Central memory CD8-positive, alpha-beta T cell (primary cell): ENCODE measurements around the gene WNT7B.

ENCODE experiments used
- ATAC-seq: fragments of 150-1000 bp; cut with Tn5 transposase; replicated peaks from 2 replicates; pipeline ENCODE4 v1.10.0; 2022; ENCODE audit warnings: mild to moderate bottlenecking, moderate FRiP score, moderate number of reproducible peaks; ENCODE audit not compliant: poor library complexity, severe bottlenecking; ENCODE audit errors: extremely low read depth
- DNase-seq, 2 donors: peaks; one replicate each; pipeline ENCODE4 v3.0.0; 2021; ENCODE audit warnings: low spot score in 2 of 2
- H3K27ac Mint-ChIP-seq: one replicate; pipeline ENCODE4 v1.8.0; 2022; ENCODE audit warnings: low read depth, mild to moderate bottlenecking, moderate library complexity, mixed read lengths
- H3K27me3 Mint-ChIP-seq: one replicate; pipeline ENCODE4 v1.8.0; 2022; ENCODE audit warnings: mixed read lengths
- H3K36me3 Mint-ChIP-seq: one replicate; pipeline ENCODE4 v1.8.0; 2022; ENCODE audit warnings: mild to moderate bottlenecking, moderate library complexity, mixed read lengths; ENCODE audit not compliant: insufficient read depth
- H3K4me1 Mint-ChIP-seq: one replicate; pipeline ENCODE4 v1.8.0; 2022; ENCODE audit warnings: mixed read lengths
- H3K4me3 Mint-ChIP-seq: one replicate; pipeline ENCODE4 v1.8.0; 2022; ENCODE audit warnings: mild to moderate bottlenecking, moderate library complexity, mixed read lengths
- H3K9me3 Mint-ChIP-seq: one replicate; pipeline ENCODE4 v1.8.0; 2022; ENCODE audit warnings: mixed read lengths

WNT7B gene

DNA sequence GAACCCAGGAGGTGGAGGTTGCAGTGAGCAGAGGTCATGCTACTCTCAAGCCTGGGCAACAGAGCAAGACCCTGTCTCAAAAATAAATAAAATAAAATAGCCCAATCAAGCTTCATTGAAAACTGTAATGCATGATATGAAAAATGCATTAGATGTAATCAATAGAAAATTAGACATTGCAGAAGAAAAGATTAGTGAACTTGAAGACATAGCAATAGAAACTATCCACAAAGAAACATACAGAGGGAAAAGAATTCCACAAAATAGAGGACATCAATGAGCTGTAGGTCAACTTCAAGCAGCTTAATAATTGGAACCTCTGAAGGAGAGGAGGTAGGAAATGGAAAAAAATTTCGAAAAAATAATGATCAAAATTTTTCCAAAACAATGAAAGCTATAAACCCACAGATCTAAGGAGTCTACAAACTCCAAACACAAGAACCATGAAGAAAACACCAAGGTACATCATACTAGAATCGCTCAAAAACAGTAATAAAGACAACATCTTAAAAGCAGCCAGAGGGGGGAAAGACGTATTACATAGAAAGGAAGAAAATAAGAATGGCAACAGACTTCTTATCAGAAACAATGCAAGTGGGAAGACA, 104.2 kb downstream of the WNT7B start:
- ATAC-seq, result no peak
- peaks cover 6% of the 10 kb centered on the region for H3K4me1 Mint-ChIP-seq
- H3K9me3 Mint-ChIP-seq, result peaks cover 8% of the 10 kb centered on the region
- H3K27ac Mint-ChIP-seq, result no peak overlapping the region
- H3K27me3 Mint-ChIP-seq, result peaks cover 36% of the 10 kb centered on the region
- DNase-seq, result no peak
- H3K36me3 Mint-ChIP-seq, result peaks cover 2% of the 10 kb centered on the region
- no peak overlapping the region for H3K4me3 Mint-ChIP-seq

DNA sequence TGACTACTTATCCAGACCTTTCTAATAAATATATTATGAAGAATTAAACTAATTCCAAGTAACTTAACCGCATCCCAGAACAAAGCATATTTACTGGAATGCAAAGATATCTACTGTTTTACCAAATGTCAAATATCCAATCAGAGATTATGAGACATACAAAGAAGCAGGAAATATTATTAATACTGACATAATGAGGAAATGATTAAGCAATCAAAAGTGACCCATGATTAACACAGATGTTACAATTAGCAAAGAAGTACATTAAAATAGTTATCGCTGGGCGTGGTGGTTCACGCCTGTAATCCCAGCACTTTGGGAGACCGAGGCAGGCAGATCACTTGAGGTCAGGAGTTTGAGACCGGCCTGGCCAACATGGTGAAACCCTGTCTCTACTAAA, 105.2 kb downstream of the WNT7B start:
- DNase-seq (no peak), ATAC-seq (no peak)
- H3K27ac Mint-ChIP-seq, result no peak overlapping the region
- peaks cover 2% of the 10 kb centered on the region for H3K36me3 Mint-ChIP-seq
- peaks cover 28% of the 10 kb centered on the region for H3K27me3 Mint-ChIP-seq
- H3K9me3 Mint-ChIP-seq, result peaks cover 8% of the 10 kb centered on the region
- H3K4me3 Mint-ChIP-seq, result no peak overlapping the region
- H3K4me1 Mint-ChIP-seq, result peaks cover 6% of the 10 kb centered on the region
